ENCODE measurements around the gene BLM.

BLM gene

DNA sequence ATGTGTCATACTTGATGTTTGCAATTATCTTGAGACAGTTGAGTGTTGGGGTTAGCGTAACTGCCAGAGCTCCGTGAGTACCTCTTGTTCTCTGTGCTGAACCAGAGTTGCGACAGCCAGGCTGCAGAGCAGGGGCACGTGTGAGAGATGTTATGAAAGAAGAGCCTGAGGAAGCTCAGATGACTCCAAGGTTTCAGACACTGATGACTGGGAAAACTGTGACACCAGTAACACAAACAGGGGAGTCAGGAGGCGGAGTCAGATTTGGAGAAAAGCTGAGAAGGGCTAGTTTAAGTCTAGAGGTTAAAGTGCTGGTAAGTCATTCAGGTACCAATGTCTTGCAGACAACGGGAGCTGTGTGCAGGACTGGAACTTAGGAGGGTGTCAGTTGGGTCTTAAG lies 45.0 kb downstream of the BLM start:
- peaks cover 34% of the 10 kb centered on the region for H3K36me3 Mint-ChIP-seq (ENCODE audit: low read depth)
- peak overlapping the region; percentile 80 for H3K27ac Mint-ChIP-seq
- peaks cover 7% of the 10 kb centered on the region for H3K4me1 Mint-ChIP-seq
- H3K27me3 Mint-ChIP-seq (ENCODE audit: low read depth, poor library complexity), result no peaks in the 10 kb centered on the region
- no peak overlapping the region for H3K4me3 Mint-ChIP-seq
- no peak for DNase-seq
- TF ChIP-seq, protein P1, sequence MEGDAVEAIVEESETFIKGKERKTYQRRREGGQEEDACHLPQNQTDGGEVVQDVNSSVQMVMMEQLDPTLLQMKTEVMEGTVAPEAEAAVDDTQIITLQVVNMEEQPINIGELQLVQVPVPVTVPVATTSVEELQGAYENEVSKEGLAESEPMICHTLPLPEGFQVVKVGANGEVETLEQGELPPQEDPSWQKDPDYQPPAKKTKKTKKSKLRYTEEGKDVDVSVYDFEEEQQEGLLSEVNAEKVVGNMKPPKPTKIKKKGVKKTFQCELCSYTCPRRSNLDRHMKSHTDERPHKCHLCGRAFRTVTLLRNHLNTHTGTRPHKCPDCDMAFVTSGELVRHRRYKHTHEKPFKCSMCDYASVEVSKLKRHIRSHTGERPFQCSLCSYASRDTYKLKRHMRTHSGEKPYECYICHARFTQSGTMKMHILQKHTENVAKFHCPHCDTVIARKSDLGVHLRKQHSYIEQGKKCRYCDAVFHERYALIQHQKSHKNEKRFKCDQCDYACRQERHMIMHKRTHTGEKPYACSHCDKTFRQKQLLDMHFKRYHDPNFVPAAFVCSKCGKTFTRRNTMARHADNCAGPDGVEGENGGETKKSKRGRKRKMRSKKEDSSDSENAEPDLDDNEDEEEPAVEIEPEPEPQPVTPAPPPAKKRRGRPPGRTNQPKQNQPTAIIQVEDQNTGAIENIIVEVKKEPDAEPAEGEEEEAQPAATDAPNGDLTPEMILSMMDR (IDR thresholded peaks at IDR 0.05), result no peak
- no peaks in the 10 kb centered on the region for H3K9me3 Mint-ChIP-seq

DNA sequence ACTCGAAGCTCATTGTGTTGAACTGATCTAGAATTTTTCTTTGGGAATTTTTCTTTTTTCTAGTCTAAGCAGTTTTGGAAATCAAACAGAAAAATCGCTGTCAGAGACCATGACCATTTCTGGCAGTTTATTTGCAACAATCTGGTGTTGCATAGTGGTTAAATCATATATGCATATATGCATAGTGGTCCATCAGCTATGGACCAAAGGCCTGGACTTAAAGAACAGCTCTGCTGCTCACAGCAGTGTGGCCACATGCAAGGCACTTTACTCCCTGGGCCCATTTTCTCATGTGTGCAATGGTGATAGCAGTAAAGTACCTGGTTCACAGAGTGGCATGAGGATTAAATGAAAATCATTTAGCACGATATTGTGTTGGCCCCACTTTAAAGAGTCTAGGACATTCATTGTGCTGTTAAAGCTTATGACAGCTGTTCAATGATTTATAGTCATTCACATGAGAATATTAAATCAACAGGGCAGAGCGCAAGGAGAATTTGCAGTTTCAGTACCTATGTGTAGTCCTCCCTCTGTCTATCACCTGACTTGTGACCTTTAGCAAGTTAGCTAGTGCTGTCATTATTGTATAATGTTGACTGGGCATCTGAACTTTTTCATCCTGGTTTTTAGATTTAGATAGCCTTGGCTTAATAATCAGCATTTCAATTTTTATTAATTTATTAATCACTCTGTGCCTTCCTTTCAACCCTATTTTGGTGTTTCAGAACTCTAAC lies 46.4 kb downstream of the BLM start:
- Mint-ChIP-seq H3K4me1 (peaks cover 7% of the 10 kb centered on the region), H3K9me3 (no peaks in the 10 kb centered on the region), H3K27me3 (ENCODE audit: low read depth, poor library complexity) (no peaks in the 10 kb centered on the region), H3K4me3 (no peak overlapping the region), H3K27ac (no peak overlapping the region), H3K36me3 (ENCODE audit: low read depth) (peaks cover 36% of the 10 kb centered on the region)
- DNase-seq, result no peak
- TF ChIP-seq, protein P1 (IDR thresholded peaks at IDR 0.05), result no peak

DNA sequence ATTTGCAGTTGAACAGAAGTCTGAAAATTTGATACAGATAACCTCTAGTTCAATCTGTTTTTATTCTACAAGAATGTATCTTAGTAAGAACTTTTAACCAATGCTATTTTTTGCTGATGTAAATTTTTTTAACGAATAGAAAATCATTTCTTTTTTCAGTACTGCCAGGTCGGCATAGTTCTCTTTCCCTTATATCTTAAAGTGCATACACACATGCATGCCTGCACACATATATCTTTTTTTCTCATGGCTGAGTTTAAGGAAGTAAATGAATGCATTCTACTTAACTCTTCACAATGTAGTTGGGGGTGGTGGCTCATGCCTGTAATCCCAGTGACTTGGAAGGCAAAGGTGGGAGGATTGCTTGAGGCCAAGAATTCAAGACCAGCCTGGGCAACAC lies 48.4 kb downstream of the BLM start:
- Mint-ChIP-seq H3K36me3 (ENCODE audit: low read depth) (peaks cover 38% of the 10 kb centered on the region), H3K4me3 (no peak overlapping the region), H3K9me3 (no peaks in the 10 kb centered on the region), H3K4me1 (peaks cover 7% of the 10 kb centered on the region), H3K27ac (no peak overlapping the region), H3K27me3 (ENCODE audit: low read depth, poor library complexity) (no peaks in the 10 kb centered on the region)
- TF ChIP-seq, protein P1 (IDR thresholded peaks at IDR 0.05), result no peak
- DNase-seq, result no peak

DNA sequence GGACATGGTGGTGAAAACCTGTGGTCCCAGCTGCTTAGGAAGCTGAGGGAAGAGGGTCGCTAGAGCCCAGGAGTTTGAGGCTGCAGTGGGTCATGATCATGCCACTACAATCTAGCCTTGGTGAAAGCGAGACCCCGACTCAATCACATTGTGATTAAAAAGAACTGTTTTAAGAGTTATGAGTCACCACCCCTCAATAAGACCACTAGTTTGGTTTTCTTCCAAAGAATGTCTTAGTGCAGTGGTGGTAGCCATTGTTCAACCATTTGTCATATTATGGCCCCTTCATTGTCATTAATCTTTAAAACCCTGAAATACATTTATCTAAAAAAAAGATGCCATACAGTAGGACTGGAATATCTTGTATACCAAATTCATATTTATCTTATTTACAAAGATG lies 48.8 kb downstream of the BLM start:
- Mint-ChIP-seq H3K4me3 (no peak overlapping the region), H3K36me3 (ENCODE audit: low read depth) (peaks cover 38% of the 10 kb centered on the region), H3K27me3 (ENCODE audit: low read depth, poor library complexity) (no peaks in the 10 kb centered on the region), H3K27ac (no peak overlapping the region), H3K9me3 (no peaks in the 10 kb centered on the region), H3K4me1 (peaks cover 7% of the 10 kb centered on the region)
- TF ChIP-seq, protein P1 (IDR thresholded peaks at IDR 0.05), result no peak
- DNase-seq, result no peak

DNA sequence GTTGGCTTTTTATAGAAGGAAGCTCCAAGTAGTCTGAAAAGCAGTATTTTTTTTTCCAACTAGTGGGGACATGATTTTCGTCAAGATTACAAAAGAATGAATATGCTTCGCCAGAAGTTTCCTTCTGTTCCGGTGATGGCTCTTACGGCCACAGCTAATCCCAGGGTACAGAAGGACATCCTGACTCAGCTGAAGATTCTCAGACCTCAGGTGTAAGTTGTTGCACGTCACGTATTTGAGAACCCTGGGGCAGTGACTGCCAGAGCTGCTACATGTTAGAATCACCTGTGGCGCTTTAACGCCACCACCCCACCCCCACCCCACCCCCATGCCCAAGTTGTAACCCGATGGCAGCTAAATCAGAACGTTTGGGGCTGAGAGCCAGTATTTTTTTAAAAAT lies 52.2 kb downstream of the BLM start:
- DNase-seq, result no peak
- no peak overlapping the region for H3K27ac Mint-ChIP-seq
- H3K4me3 Mint-ChIP-seq, result no peak overlapping the region
- TF ChIP-seq, protein P1 (IDR thresholded peaks at IDR 0.05), result no peak
- H3K9me3 Mint-ChIP-seq, result no peaks in the 10 kb centered on the region
- no peaks in the 10 kb centered on the region for H3K4me1 Mint-ChIP-seq
- H3K27me3 Mint-ChIP-seq (ENCODE audit: low read depth, poor library complexity), result no peaks in the 10 kb centered on the region
- peaks cover 48% of the 10 kb centered on the region for H3K36me3 Mint-ChIP-seq (ENCODE audit: low read depth)

DNA sequence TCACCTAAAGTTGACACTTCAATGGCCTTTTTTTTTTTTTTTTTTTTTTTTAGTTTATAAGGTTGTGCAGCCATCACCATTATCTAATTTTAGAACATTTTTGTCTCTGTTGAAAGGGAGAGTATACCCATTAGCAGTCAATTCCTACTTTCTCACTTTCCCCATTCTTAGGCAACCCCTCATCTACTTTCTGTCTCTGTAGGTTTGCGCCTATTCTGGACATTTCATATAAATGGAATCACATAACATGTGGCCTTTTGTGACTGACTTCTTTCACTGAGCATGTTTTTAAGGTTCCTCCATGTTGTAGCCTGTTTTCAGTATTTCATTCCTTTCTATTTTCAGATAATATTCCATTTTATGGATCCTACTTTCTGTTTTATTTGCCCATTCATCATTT lies 56.3 kb downstream of the BLM start:
- Mint-ChIP-seq H3K9me3 (no peaks in the 10 kb centered on the region), H3K4me1 (no peaks in the 10 kb centered on the region), H3K4me3 (no peak overlapping the region), H3K27ac (no peak overlapping the region), H3K36me3 (ENCODE audit: low read depth) (peaks cover 59% of the 10 kb centered on the region), H3K27me3 (ENCODE audit: low read depth, poor library complexity) (no peaks in the 10 kb centered on the region)
- no peak for DNase-seq
- TF ChIP-seq, protein P1 (IDR thresholded peaks at IDR 0.05), result no peak

All from nephron progenitor cell (in vitro differentiated cells).